22Rv1 (cell line): ENCODE measurements around the gene CFAP65.

Experiments
- H3K27ac ChIP-seq: fragments of 450-650 bp; 2 replicates; pipeline ENCODE4 v1.5.1; 2017
- ZFX ChIP-seq: fragments of 450-650 bp; IDR thresholded peaks from 2 replicates; pipeline ENCODE4 v1.6.1; 2017; ENCODE audit warnings: antibody characterized with exemption, borderline replicate concordance
- TF ChIP-seq, protein P1 (sequence below): fragments of 450-650 bp; IDR thresholded peaks from 2 replicates; pipeline ENCODE4 v1.5.1; 2017; ENCODE audit warnings: mild to moderate bottlenecking

The CFAP65 gene

GRCh38 chr2:219042157-219042556, 841 bp upstream of the CFAP65 start:
- no peak overlapping the region for H3K27ac ChIP-seq
- TF ChIP-seq, protein P1, sequence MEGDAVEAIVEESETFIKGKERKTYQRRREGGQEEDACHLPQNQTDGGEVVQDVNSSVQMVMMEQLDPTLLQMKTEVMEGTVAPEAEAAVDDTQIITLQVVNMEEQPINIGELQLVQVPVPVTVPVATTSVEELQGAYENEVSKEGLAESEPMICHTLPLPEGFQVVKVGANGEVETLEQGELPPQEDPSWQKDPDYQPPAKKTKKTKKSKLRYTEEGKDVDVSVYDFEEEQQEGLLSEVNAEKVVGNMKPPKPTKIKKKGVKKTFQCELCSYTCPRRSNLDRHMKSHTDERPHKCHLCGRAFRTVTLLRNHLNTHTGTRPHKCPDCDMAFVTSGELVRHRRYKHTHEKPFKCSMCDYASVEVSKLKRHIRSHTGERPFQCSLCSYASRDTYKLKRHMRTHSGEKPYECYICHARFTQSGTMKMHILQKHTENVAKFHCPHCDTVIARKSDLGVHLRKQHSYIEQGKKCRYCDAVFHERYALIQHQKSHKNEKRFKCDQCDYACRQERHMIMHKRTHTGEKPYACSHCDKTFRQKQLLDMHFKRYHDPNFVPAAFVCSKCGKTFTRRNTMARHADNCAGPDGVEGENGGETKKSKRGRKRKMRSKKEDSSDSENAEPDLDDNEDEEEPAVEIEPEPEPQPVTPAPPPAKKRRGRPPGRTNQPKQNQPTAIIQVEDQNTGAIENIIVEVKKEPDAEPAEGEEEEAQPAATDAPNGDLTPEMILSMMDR: no peak
- no peak for TF ChIP-seq ZFX

DNA sequence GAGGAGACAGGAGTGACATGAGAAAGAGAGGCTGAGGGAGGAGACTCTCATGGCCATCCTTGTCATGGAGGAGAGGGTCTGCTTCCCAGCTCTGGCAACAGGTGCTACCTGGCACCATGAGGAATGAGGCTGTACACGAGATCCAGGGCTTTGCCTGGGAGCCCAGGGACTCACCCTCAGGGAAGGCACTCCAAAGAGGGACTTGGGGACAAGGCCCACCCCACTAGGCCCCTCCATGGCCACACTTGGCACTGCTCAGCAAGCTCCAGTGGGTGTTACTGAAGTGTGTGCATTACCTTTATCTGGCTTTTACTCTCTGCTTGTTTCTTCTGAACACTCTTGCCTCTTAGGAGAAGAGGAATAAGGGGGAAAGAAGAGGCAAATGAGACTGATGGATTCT, 2.7 kb downstream of the CFAP65 start:
- no peak overlapping the region for H3K27ac ChIP-seq

DNA sequence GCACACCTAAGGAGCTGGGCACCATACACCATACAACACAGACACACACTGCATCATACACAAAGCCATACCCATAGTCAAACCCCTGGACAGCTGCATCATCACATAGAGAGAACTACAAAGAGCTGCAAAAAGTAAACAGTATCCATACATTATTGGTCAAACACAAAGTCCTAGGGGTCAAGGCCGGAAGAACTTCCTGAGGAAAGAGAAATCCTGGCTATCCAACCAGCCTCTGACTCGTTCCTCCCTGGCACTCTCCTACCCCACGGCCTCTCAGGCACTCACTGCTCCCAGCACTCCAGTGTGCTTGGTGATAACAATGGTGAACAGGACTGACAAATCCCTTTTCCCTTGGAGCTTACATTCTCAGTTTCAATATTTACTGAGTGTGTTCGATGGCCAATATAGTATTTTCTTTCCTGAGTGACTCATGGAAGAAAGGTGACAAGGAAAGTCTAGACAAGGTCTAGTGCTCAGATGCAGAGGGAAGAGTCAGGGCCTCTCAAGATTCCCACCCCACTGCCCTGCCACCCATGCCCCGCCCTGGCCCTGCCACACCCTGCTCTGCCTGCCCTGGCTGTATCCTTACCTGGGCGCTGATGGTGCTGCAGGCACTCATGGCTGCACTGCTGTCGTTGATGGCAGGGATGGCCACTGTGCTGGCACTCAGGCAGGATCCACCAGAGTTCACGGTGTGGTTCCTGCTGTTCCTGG, 3.4 kb downstream of the CFAP65 start:
- H3K27ac ChIP-seq: no peak overlapping the region
- no peak for TF ChIP-seq ZFX
- TF ChIP-seq, protein P1: no peak

More for the DNA sequence above, 2.7 kb downstream of the CFAP65 start:
- TF ChIP-seq ZFX: no peak
- TF ChIP-seq, protein P1: no peak

DNA sequence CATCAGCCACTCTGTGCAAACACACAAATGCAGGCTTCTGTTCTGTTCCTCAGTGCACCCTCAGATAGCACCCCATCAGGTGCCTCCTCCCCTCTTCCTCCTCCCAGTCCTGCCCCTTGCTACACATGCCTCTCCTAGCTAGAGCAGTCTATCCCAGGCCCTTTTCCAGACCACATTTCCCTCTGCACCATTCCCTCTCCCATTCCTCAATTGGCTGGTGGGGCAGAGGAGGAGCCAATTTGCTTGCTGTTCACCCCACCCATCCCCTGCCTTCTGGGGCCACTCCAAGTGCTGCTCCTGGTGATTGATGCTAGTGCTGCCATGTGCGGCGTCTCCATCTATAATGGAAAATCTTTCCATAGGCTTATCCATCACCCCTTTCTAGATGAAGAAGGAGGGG, 5.4 kb downstream of the CFAP65 start:
- no peak overlapping the region for H3K27ac ChIP-seq
- no peak for TF ChIP-seq ZFX
- TF ChIP-seq, protein P1: no peak

DNA sequence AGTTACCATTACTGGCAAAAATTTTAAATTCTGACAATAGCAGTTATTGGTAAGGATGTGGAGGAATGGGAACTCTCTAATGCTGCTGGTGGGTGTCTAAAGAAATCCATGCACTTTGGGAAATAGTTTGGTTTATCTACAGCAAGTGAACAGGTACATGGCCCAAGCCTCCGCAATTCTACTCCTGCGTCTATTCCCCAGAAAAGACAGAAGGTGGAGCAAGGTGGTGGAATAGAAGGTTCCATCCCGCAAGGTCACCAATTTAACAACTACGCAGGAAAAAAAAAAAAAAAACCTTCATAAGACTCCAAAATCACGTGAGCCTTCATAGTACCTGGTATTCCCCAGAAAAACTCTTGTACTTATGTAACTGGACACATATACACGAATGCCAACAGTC, 6.5 kb downstream of the CFAP65 start:
- no peak overlapping the region for H3K27ac ChIP-seq
- no peak for TF ChIP-seq ZFX
- TF ChIP-seq, protein P1: 0 out of 2 replicates have a peak, but pooled peaks have one; percentile 13

DNA sequence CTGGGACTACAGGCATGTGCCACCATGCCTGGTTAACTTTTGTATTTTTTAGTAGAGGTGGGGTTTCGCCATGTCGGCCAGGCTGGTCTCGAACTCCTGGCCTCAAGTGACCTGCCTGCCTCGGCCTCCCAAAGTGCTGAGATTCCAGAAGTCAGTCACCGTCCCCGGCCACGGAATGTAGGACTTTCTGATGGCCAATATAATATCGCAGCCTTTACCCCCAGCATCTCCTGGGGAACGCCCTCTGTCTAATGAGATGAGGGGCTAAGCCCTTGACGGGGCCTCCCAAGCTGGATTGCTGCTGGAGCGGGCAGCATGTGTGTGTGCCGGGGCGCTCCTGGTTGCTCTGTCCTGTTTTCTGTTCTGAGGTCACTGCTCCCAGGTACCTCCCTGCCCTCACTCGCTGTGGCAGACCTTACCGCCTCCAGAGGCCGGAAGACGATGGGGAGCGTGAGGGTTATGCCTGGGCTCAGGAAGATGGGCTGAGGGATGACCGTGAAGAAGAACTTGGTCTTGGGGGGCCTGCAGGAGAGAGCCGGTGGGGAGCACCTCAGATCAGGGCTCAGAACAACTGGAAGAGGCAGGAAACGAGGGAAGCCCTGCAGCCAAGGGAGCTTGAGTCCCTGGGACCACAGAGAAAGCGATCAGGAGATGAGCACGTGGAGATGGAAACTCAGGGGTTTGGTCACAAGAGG, 9.1 kb downstream of the CFAP65 start:
- TF ChIP-seq ZFX: no peak
- TF ChIP-seq, protein P1: no peak
- H3K27ac ChIP-seq: no peak overlapping the region
